Measurements from ENCODE around the gene TMEM39A.

TMEM39A gene

DNA sequence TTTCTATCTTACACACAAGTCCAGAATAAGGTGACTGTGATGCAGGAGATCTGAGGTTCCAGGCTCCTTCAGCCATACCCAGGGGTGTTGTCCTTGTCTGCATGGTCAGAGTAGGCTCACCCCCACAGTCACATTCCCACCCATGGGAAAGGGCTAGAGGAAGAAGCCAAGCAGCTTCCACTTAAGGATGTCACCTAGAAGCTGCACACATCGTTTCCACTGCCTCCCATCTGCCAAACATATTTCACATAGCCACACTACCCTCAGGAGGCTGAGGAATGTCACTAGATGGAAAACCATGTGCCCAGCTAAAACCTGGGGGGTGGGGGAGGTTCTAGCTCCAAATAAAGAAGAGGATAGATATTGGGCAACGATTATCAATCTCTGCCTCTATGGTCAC lies 58.1 kb downstream of the TMEM39A start:
- in situ Hi-C loops (cut with MboI; ENCODE audit: low pct_unique_long_range_greater_than_20kb, low sequenced_read_pairs, unreplicated experiment) = no loop called here
- TF ChIP-seq, protein P1, sequence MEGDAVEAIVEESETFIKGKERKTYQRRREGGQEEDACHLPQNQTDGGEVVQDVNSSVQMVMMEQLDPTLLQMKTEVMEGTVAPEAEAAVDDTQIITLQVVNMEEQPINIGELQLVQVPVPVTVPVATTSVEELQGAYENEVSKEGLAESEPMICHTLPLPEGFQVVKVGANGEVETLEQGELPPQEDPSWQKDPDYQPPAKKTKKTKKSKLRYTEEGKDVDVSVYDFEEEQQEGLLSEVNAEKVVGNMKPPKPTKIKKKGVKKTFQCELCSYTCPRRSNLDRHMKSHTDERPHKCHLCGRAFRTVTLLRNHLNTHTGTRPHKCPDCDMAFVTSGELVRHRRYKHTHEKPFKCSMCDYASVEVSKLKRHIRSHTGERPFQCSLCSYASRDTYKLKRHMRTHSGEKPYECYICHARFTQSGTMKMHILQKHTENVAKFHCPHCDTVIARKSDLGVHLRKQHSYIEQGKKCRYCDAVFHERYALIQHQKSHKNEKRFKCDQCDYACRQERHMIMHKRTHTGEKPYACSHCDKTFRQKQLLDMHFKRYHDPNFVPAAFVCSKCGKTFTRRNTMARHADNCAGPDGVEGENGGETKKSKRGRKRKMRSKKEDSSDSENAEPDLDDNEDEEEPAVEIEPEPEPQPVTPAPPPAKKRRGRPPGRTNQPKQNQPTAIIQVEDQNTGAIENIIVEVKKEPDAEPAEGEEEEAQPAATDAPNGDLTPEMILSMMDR (IDR thresholded peaks at IDR 0.05; ENCODE audit: extremely low read depth, insufficient read depth, missing control alignments) = no peak
- no peak for DNase-seq (ENCODE audit: low spot score)

DNA sequence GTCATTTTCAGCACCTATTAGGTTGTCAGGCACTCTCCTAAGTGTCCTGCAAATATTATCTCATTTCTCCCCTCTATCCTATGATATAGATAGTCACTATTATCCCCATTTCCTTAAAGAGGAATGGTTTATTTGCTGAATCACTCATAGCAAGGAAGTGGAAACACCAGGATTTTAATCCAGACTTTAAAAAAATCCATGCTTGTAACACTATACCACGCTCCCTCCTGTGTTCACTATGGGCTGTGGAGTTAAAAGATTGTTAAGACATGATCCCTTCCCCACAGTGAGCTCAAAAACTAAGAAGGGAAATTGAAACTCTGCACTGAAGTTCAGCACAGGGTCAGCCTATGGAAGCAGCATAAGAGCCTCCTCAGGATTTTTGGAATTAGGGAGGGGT lies 60.2 kb downstream of the TMEM39A start:
- in situ Hi-C loops (cut with MboI; ENCODE audit: low pct_unique_long_range_greater_than_20kb, low sequenced_read_pairs, unreplicated experiment) = no loop called here
- DNase-seq (ENCODE audit: low spot score) = no peak
- TF ChIP-seq, protein P1 (IDR thresholded peaks at IDR 0.05; ENCODE audit: extremely low read depth, insufficient read depth, missing control alignments) = no peak

DNA sequence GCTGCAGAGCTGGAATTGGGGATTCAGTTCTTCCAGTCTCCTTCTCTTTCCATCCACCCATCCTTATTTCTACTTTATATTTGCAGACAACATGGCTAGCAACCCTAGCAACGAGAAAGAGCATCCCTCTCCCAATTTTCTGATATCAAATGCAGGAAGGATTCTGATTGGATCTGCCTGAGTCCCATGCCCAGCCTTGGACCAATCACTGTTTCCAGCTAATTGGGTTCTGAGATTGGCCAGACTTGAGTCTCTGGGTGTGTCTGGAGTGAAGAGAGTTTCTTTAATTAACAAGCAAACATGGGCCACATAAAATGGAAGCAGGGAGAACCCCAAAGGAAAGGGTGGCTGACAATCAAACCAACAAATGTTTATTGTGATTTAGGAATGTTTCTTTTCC lies 60.6 kb downstream of the TMEM39A start:
- TF ChIP-seq, protein P1 (IDR thresholded peaks at IDR 0.05; ENCODE audit: extremely low read depth, insufficient read depth, missing control alignments) = no peak
- in situ Hi-C loops (cut with MboI; ENCODE audit: low pct_unique_long_range_greater_than_20kb, low sequenced_read_pairs, unreplicated experiment) = no loop called here
- no peak for DNase-seq (ENCODE audit: low spot score)

DNA sequence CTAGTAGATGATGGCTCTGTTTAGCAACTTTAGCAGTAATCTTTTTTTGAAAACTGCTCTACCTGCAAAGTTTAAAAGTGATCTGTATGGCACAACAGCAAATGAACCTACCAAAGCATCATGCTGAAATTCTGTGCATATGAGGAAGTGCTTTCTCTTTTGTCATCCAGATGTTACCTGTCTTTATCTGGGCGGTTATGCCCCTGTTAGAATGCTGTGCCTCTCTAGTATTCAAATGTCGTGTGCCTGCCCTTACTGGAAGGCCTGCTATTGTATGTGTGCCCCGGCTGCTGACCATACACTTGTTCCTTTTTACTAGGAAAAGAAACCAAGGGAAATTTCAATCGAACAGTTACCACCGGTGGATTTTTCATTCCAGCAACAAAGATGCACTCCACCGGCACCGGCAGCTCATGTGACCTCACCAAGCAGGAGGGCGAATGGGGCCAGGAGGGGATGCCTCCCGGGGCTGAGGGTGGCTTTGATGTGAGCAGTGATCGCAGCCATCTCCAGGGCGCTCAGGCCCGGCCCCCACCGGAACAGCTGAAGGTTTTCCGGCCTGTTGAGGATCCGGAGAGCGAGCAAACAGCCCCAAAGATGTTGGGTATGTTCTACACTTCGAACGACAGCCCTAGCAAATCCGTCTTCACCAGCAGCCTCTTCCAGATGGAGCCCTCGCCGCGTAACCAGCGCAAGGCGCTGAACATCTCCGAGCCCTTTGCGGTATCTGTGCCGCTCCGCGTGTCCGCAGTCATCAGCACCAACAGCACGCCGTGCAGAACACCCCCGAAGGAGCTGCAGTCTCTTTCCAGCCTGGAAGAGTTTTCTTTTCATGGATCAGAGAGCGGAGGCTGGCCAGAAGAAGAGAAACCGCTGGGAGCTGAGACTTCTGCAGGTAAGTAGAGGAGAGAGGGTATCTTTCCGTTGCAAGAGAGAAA lies 61.6 kb downstream of the TMEM39A start:
- DNase-seq (ENCODE audit: low spot score) = peak; percentile 36
- in situ Hi-C loops (cut with MboI; ENCODE audit: low pct_unique_long_range_greater_than_20kb, low sequenced_read_pairs, unreplicated experiment) = no loop called here
- TF ChIP-seq, protein P1 (IDR thresholded peaks at IDR 0.05; ENCODE audit: extremely low read depth, insufficient read depth, missing control alignments) = no peak

DNA sequence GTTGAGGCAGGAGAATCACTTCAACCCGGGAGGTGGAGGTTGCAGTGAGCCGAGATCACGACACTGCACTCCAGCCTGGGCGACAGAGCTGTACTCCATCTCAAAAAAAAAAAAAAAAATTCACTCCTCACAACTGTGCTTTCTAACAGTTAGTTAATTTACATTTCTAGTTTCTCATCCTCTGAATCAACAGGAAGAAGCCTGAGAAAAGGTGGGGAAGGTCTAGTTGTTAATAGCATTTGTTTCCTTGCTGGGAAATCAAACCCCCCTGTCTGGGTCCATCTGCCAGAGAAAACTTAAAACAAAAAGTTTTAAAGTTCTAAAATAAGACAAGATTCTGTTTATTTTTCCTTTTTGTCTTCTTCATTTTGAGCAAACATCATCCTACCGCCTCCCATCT lies 62.3 kb downstream of the TMEM39A start:
- in situ Hi-C loops (cut with MboI; ENCODE audit: low pct_unique_long_range_greater_than_20kb, low sequenced_read_pairs, unreplicated experiment) = no loop called here
- no peak for DNase-seq (ENCODE audit: low spot score)
- TF ChIP-seq, protein P1 (IDR thresholded peaks at IDR 0.05; ENCODE audit: extremely low read depth, insufficient read depth, missing control alignments) = no peak

DNA sequence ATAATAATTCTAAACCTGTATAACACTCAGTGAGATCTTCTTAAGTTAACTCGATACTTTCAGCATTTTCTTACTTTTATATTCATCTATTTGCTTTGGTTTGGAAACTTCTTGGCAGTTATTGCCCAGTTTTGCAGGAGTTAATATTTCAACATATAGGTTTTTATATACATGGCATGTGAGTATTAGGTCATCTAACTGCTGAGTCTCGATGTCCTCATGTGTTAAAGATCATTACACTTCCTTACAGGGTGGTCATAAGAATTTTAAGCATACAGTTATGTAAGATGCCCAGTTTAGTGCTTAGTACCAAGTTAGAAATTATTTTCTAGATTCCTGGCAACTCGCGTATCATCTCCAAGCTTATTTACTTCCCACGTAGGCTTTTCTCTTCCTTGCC lies 62.9 kb downstream of the TMEM39A start:
- in situ Hi-C loops (cut with MboI; ENCODE audit: low pct_unique_long_range_greater_than_20kb, low sequenced_read_pairs, unreplicated experiment) = no loop called here
- DNase-seq (ENCODE audit: low spot score) = no peak
- TF ChIP-seq, protein P1 (IDR thresholded peaks at IDR 0.05; ENCODE audit: extremely low read depth, insufficient read depth, missing control alignments) = no peak

Data from GM13977 (cell line).